Measurements from ENCODE around the gene GDE1.

GRCh38 chr16:19527161-19527560 is 5.3 kb upstream of the GDE1 start:
- no peak for TF ChIP-seq POLR2AphosphoS5 (IDR thresholded peaks at IDR 0.05; ENCODE audit: low read depth, low read length)
- TF ChIP-seq TAF1 (IDR thresholded peaks at IDR 0.05; ENCODE audit: borderline replicate concordance, low read depth, low read length): no peak

Data from GM12892 (cell line).